OCI-LY7 (cell line): ENCODE measurements around the gene HRH2.

Experiments
- CTCF ChIP-seq: fragments of 200-600 bp; sonication (generic); conservative IDR thresholded peaks from 2 replicates; pipeline ENCODE4 v1.5.1; 2014; ENCODE audit warnings: mild to moderate bottlenecking, antibody characterized with exemption, low read length, moderate library complexity, mixed read lengths
- EZH2phosphoT487 ChIP-seq: fragments of 200-600 bp; sonication (generic); IDR thresholded peaks from 2 replicates; pipeline ENCODE4 v1.6.1; 2018; ENCODE audit warnings: low read depth, borderline replicate concordance, mild to moderate bottlenecking, mixed run types, antibody characterized with exemption, low read length, moderate library complexity, mixed read lengths

GRCh38 chr5:175657593-175658271 is at the start of gene HRH2:
- TF ChIP-seq CTCF (no peak), EZH2phosphoT487 (no peak)
